Measurements from ENCODE around the gene AHCY.

DNA sequence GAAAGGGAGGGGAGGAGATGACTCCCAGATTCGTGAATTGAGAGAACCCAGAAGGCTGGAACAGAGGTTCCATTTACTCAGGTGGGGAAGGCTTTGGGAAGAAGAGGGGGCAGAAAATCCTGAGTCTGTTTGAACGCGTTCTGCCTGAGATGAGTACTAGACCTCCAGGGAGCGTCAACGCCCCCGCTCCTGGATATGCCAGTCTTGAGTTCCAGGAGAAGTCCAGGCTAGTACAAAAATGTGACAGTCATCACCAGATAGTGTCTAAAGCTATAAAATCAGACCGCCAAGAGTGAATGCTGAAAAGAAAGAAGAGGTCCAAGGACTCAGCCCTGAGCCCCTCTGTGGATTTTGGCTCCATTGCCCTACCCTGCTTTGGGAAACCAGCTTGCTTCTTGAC lies 8.6 kb downstream of the AHCY start:
- TF ChIP-seq POLR2A (IDR thresholded peaks at IDR 0.05) (no peak), CTCF (IDR thresholded peaks at IDR 0.05) (no peak)

Measured in heart left ventricle (tissue), 13 donors.